Neutrophil (primary cell): ENCODE data around the gene GAK.

Source experiments
- H3K27ac ChIP-seq: fragments of 200-600 bp; sonication (generic); 2 replicates; pipeline ENCODE4 v1.5.1; 2016; ENCODE audit warnings: mild to moderate bottlenecking, moderate library complexity
- H3K27me3 ChIP-seq: fragments of 200-600 bp; sonication (generic); 2 replicates; pipeline ENCODE4 v1.6.0; 2016; ENCODE audit warnings: mild to moderate bottlenecking
- H3K36me3 ChIP-seq: fragments of 200-600 bp; sonication (generic); 2 replicates; pipeline ENCODE4 v1.5.1; 2017
- H3K4me1 ChIP-seq, 2 experiments: fragments of 200-600 bp in 1 of 2; sonication (generic) in 1 of 2; 1 replicate in 1 of 2; 2 replicates in 1 of 2; pipeline versions ENCODE4 v1.5.1 to v1.6.1; 2013 to 2016; ENCODE audit warnings: low read depth in 1 of 2, low read length in 1 of 2, mild to moderate bottlenecking in 1 of 2, moderate library complexity in 1 of 2; ENCODE audit not compliant: control insufficient read depth in 1 of 2, insufficient read depth in 1 of 2
- H3K4me3 ChIP-seq, 2 experiments: fragments of 200-600 bp in 1 of 2; sonication (generic) in 1 of 2; 1 replicate in 1 of 2; 2 replicates in 1 of 2; pipeline ENCODE4 v1.5.1; 2013 to 2016; ENCODE audit warnings: low read depth in 1 of 2, low read length in 1 of 2, mild to moderate bottlenecking in 1 of 2, moderate library complexity in 1 of 2
- H3K9me3 ChIP-seq: fragments of 200-600 bp; sonication (generic); 2 replicates; pipeline ENCODE4 v1.5.1; 2016
- CTCF ChIP-seq: fragments of 200-600 bp; sonication (generic); IDR thresholded peaks from 2 replicates; pipeline ENCODE4 v1.5.1; 2016; ENCODE audit warnings: antibody characterized with exemption

The GAK gene

DNA sequence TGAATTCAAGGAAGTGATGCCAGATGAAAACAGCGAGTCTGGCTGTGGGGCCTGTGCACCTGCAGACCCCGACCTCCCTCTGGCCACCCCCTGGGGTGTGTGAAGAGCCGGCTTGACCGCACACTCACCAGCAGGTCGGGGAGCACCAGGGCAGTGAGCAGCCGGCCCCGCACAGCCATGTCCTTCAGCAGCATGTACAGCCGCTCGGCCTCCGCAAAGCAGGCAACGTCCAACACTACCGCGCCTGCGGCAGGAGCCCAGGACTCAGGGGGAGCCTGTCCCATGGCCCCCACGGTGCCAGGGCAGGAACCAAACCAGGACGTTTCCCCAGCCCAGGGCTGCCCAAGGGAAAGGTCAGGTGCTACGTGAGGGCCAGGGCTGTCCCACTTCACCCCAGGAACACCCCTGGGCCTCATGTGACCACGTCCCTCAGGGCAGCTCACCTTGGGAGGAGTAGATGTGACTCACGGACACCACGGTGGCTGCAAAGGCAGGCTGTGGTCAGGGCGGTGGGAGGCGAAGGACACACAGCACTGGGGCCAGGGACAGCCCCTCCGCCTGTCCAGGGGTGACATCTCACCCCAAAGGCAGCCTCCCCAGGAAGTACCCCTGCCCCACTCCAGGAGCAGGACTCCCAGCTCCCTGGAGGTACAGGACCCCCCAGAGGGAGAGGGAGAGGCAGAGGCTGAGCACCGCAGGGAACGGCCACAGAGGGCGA, 33.1 kb upstream of the GAK start:
- no peak for TF ChIP-seq CTCF
- H3K27me3 ChIP-seq: peaks cover 37% of the 10 kb centered on the region
- H3K27ac ChIP-seq: no peak overlapping the region
- peaks cover 75% of the 10 kb centered on the region for H3K36me3 ChIP-seq
- H3K4me1 ChIP-seq: no peaks in the 10 kb centered on the region
- H3K9me3 ChIP-seq: no peaks in the 10 kb centered on the region
- no peak overlapping the region for H3K4me3 ChIP-seq

DNA sequence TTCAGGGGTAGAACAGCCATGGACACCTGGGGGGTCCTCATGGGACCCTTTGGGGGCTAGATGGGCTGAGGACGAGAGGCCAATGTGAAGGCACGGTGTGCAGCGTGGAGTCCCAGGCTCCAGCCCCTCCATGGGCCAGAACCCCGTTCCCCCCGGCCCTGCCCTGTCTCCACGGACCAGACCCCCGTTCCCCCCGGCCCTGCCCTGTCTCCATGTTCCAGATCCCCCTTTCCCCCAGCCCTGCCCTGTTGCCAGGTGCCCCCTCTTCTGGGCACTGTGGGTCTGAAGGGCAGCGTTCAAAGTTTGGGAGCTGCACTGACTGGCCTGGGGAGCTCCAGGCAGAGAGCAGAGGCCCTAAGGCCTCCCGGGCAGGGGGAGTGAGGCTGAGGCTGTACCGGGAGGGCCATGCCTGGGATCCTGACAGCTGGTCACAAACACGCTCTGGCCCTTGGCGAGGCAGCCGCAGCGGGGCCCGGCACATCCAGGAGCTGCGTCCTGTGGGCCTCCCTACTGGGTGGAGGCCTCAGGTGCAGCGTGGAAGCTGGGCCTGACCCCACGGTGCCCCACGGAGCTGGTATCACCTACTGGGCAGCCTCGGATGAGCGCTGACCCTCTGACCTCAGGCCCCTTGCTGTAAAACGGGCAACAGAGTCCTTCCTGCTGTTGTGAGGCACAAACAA, 32.4 kb upstream of the GAK start:
- TF ChIP-seq CTCF: no peak
- peaks cover 31% of the 10 kb centered on the region for H3K27me3 ChIP-seq
- H3K4me1 ChIP-seq: no peaks in the 10 kb centered on the region
- H3K36me3 ChIP-seq: peaks cover 82% of the 10 kb centered on the region
- no peak overlapping the region for H3K27ac ChIP-seq
- no peak overlapping the region for H3K4me3 ChIP-seq
- H3K9me3 ChIP-seq: no peaks in the 10 kb centered on the region

DNA sequence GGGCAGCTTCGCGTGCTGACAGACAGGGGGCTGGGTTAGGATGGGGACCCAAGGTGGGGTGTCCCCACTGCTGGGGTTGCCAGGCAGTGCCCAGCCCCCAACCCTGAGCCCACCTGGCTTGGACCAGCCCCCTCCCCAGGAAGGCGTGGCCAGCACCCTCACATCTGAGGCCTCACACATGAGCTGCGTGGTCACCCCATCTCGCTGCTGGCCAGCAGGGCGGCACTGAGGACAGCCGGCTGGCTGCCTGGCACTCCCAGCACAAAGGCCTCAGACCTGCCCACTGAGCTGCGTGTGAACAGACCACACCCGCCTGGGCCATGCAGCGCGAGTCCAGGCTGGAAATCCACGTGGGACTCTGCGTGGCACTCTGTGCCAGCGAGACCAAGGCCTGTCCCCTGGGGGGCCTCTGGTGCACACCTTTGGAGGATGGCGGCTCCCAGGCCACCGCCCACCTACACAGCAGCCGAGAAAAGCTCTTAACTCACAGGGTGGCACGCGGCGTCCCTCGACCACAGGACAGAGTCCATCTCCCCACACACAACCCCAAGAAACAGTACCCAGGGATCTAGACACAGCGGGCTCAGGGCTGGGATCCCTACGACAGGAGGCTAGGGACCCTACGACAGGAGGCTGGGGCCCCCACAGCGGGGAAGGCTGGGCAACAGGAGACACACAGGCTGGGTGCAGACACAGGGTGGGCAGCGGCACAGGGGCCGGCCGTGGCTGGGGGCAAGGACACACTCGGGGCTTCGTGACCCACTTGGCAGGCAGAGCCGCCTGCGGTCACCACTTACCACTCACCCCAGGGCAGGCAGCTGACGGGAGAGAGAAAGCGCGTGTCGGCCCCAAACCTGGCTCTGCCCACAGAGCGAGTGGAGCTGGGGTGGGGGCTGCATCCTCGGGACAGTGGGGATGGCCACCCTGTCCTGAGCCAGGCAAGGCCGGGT, 31.4 kb upstream of the GAK start:
- Histone ChIP-seq H3K4me1 (no peaks in the 10 kb centered on the region), H3K27ac (no peak overlapping the region), H3K9me3 (no peaks in the 10 kb centered on the region), H3K36me3 (peaks cover 91% of the 10 kb centered on the region), H3K27me3 (peaks cover 23% of the 10 kb centered on the region), H3K4me3 (no peak overlapping the region)
- TF ChIP-seq CTCF: no peak

GRCh38 chr4:962231-963208, 30.4 kb upstream of the GAK start:
- Histone ChIP-seq H3K9me3 (no peaks in the 10 kb centered on the region), H3K4me3 (no peak overlapping the region), H3K4me1 (no peaks in the 10 kb centered on the region), H3K27ac (no peak overlapping the region), H3K36me3 (peaks cover 99% of the 10 kb centered on the region), H3K27me3 (peaks cover 13% of the 10 kb centered on the region)
- TF ChIP-seq CTCF: no peak
